ENCODE data around the gene KIF7. TPM values are rescaled to one million over a fixed set of nuclear protein-coding genes. Genes with fewer than 3 reads are reported as not detected.
"Not testable (repeated sequence)": the region's sequence is repeated elsewhere in the genome, so short reads cannot be mapped to it uniquely, and the experiment has no call there.

Gene KIF7
- polyA plus RNA-seq, 1 donor from 2014 or later: 5.2 TPM

DNA sequence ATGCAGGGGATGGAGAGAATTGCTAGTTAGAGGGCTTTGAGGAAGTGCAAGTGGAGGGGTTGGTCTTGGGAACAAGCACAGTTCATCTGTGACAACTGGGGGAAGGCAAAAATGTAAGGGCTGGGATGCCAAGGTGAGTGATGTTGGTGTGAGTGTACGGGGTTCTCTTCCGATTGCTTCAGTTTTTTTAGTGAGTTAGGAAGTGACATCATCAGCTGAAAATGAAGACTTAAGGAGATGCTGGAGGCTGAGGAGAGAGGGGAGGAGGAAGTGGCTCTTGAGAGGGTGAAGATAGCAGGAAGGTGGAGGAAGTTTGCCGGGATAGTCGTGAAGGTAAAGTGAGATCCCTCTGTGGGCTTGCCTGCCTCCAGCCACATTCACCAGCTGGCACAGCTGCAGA is 67.3 kb downstream of the KIF7 start:
- no peak overlapping the region for H3K27ac ChIP-seq (ENCODE audit: low read length)
- H3K9me3 ChIP-seq (ENCODE audit: low read length): no peaks in the 10 kb centered on the region
- H3K9me2 ChIP-seq (ENCODE audit: insufficient read depth, low read length): no peaks in the 10 kb centered on the region
- no peak overlapping the region for H2AFZ ChIP-seq (ENCODE audit: low read depth, low read length)
- no peaks in the 10 kb centered on the region for H3K36me3 ChIP-seq (ENCODE audit: insufficient read depth, low read length)
- H4K20me1 ChIP-seq (ENCODE audit: insufficient read depth): no peaks in the 10 kb centered on the region
- H3K4me3 ChIP-seq (ENCODE audit: low read length): no peak overlapping the region
- no peak for TF ChIP-seq EZH2 (IDR thresholded peaks at IDR 0.05; ENCODE audit: borderline replicate concordance, insufficient read depth, low read length, poor library complexity, severe bottlenecking)
- no peak for TF ChIP-seq RAD21 (conservative IDR thresholded peaks at IDR 0.05)
- TF ChIP-seq, protein P1, sequence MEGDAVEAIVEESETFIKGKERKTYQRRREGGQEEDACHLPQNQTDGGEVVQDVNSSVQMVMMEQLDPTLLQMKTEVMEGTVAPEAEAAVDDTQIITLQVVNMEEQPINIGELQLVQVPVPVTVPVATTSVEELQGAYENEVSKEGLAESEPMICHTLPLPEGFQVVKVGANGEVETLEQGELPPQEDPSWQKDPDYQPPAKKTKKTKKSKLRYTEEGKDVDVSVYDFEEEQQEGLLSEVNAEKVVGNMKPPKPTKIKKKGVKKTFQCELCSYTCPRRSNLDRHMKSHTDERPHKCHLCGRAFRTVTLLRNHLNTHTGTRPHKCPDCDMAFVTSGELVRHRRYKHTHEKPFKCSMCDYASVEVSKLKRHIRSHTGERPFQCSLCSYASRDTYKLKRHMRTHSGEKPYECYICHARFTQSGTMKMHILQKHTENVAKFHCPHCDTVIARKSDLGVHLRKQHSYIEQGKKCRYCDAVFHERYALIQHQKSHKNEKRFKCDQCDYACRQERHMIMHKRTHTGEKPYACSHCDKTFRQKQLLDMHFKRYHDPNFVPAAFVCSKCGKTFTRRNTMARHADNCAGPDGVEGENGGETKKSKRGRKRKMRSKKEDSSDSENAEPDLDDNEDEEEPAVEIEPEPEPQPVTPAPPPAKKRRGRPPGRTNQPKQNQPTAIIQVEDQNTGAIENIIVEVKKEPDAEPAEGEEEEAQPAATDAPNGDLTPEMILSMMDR (IDR thresholded peaks at IDR 0.05; ENCODE audit: poor library complexity, severe bottlenecking): no peak
- no peak for TF ChIP-seq TAF1 (IDR thresholded peaks at IDR 0.05; ENCODE audit: low read depth)
- TF ChIP-seq SMC3 (conservative IDR thresholded peaks at IDR 0.05; ENCODE audit: poor library complexity): no peak
- no peak for TF ChIP-seq POLR2AphosphoS5 (IDR thresholded peaks at IDR 0.05)
- no peak for TF ChIP-seq MXI1 (conservative IDR thresholded peaks at IDR 0.05; ENCODE audit: poor library complexity, severe bottlenecking)
- TF ChIP-seq, protein P2, sequence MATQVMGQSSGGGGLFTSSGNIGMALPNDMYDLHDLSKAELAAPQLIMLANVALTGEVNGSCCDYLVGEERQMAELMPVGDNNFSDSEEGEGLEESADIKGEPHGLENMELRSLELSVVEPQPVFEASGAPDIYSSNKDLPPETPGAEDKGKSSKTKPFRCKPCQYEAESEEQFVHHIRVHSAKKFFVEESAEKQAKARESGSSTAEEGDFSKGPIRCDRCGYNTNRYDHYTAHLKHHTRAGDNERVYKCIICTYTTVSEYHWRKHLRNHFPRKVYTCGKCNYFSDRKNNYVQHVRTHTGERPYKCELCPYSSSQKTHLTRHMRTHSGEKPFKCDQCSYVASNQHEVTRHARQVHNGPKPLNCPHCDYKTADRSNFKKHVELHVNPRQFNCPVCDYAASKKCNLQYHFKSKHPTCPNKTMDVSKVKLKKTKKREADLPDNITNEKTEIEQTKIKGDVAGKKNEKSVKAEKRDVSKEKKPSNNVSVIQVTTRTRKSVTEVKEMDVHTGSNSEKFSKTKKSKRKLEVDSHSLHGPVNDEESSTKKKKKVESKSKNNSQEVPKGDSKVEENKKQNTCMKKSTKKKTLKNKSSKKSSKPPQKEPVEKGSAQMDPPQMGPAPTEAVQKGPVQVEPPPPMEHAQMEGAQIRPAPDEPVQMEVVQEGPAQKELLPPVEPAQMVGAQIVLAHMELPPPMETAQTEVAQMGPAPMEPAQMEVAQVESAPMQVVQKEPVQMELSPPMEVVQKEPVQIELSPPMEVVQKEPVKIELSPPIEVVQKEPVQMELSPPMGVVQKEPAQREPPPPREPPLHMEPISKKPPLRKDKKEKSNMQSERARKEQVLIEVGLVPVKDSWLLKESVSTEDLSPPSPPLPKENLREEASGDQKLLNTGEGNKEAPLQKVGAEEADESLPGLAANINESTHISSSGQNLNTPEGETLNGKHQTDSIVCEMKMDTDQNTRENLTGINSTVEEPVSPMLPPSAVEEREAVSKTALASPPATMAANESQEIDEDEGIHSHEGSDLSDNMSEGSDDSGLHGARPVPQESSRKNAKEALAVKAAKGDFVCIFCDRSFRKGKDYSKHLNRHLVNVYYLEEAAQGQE (IDR thresholded peaks at IDR 0.05; ENCODE audit: borderline replicate concordance): no peak
- H3F3A ChIP-seq (ENCODE audit: insufficient read depth, low read length, poor library complexity, severe bottlenecking): no peaks in the 10 kb centered on the region
- no peak overlapping the region for H3K4me2 ChIP-seq (ENCODE audit: low read length)
- no peak overlapping the region for H3K9ac ChIP-seq (ENCODE audit: low read length)
- H3K79me2 ChIP-seq (replicated peaks; ENCODE audit: insufficient read depth, low read length): no peaks in the 10 kb centered on the region
- no peaks in the 10 kb centered on the region for H3K27me3 ChIP-seq (ENCODE audit: insufficient read depth, low read depth, low read length)

DNA sequence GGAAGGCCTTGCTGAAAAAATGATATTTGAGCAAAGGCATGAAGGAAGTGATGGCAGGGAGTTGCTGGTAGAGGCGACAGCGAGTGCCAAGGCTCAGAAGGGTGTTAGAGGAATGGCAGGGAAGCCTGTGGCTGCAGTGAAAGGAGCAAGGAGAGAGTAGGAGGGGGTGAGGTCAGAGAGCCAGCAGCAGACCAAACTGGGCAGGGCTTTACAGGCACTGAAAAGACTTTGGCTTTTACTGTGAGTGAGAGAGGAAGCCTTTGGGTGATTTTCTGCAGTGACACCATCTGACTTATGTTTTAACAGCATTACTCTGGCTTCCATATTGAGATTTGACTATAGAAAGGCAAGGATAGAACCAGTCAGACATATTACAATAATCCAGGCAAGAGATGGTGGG is 68.6 kb downstream of the KIF7 start:
- H3K79me2 ChIP-seq (replicated peaks; ENCODE audit: insufficient read depth, low read length): no peaks in the 10 kb centered on the region
- no peak overlapping the region for H2AFZ ChIP-seq (ENCODE audit: low read depth, low read length)
- no peaks in the 10 kb centered on the region for H3K36me3 ChIP-seq (ENCODE audit: insufficient read depth, low read length)
- H3K27me3 ChIP-seq (ENCODE audit: insufficient read depth, low read depth, low read length): no peaks in the 10 kb centered on the region
- no peaks in the 10 kb centered on the region for H3F3A ChIP-seq (ENCODE audit: insufficient read depth, low read length, poor library complexity, severe bottlenecking)
- H3K27ac ChIP-seq (ENCODE audit: low read length): no peak overlapping the region
- no peak overlapping the region for H3K4me2 ChIP-seq (ENCODE audit: low read length)
- no peaks in the 10 kb centered on the region for H3K9me3 ChIP-seq (ENCODE audit: low read length)
- no peaks in the 10 kb centered on the region for H3K9me2 ChIP-seq (ENCODE audit: insufficient read depth, low read length)
- TF ChIP-seq MXI1 (conservative IDR thresholded peaks at IDR 0.05; ENCODE audit: poor library complexity, severe bottlenecking) (no peak), SMC3 (conservative IDR thresholded peaks at IDR 0.05; ENCODE audit: poor library complexity) (no peak), EP300 (conservative IDR thresholded peaks at IDR 0.05; ENCODE audit: poor library complexity, severe bottlenecking) (no peak), POLR2AphosphoS5 (IDR thresholded peaks at IDR 0.05) (no peak)
- TF ChIP-seq, protein P1 (IDR thresholded peaks at IDR 0.05; ENCODE audit: poor library complexity, severe bottlenecking): no peak
- no peaks in the 10 kb centered on the region for H4K20me1 ChIP-seq (ENCODE audit: insufficient read depth)
- H3K9ac ChIP-seq (ENCODE audit: low read length): no peak overlapping the region
- H3K4me3 ChIP-seq (ENCODE audit: low read length): no peak overlapping the region

DNA sequence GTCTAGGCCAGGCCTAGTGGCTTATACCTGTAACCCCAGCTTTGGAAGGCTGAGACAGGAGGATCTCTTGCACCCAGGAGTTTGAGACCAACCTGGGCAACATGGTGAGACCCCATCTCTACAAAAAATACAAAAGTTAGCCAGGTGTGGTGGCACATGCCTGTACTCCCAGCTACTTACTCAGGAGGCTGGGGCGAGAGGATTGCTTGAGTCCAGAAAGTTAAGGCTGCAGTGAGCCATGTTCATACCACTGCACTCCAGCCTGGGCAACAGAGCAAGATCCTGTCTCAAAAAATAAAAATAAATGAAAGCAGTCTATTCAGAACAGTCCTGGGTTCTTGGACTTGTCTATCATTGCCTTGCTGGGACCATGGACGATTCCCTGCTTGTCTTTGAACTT is 74.5 kb downstream of the KIF7 start:
- H3K9ac ChIP-seq (ENCODE audit: low read length); H3K4me3 ChIP-seq (ENCODE audit: low read length); H3F3A ChIP-seq (ENCODE audit: insufficient read depth, low read length, poor library complexity, severe bottlenecking); H4K20me1 ChIP-seq (ENCODE audit: insufficient read depth); H3K36me3 ChIP-seq (ENCODE audit: insufficient read depth, low read length); H3K9me3 ChIP-seq (ENCODE audit: low read length); H3K27ac ChIP-seq (ENCODE audit: low read length); H2AFZ ChIP-seq (ENCODE audit: low read depth, low read length); H3K4me2 ChIP-seq (ENCODE audit: low read length); H3K27me3 ChIP-seq (ENCODE audit: insufficient read depth, low read depth, low read length); H3K9me2 ChIP-seq (ENCODE audit: insufficient read depth, low read length): not testable (repeated sequence)
- peaks cover 26% of the 10 kb centered on the region for H3K79me2 ChIP-seq (replicated peaks; ENCODE audit: insufficient read depth, low read length)
